ENCODE data around the gene SLC19A1.

Gene SLC19A1

DNA sequence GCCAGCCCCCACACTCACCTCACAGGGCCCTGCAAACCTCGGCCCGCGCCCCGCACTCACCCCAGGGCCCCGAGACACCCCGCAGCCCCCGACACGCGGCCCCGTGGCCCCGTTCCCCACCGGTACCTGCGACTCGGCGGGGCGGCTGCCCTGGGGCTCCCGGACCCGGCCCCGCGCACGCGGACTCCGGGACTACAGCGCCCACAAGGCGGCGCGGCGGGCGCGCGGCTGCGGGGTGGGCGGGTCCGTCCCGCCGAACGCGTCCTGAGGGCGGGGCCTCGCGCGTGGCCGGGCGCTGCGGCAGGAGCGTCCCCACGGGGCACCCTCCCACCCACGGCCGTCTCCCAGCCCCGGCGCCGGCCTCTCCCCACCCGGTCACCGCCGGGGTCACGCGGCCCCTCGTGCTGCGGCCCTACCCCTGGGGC, at the start of gene SLC19A1:
Gene SLC19A1, minus strand, starts transcription at position 199 of the 425 bp plus-strand sequence. CDS start 4,481 bp downstream, outside the sequence.
- DNase-seq (ENCODE audit: low read depth in 3 of 3, low spot score in 1 of 3), result peak in 2 of 3 donors; percentile 51 to 64

DNA sequence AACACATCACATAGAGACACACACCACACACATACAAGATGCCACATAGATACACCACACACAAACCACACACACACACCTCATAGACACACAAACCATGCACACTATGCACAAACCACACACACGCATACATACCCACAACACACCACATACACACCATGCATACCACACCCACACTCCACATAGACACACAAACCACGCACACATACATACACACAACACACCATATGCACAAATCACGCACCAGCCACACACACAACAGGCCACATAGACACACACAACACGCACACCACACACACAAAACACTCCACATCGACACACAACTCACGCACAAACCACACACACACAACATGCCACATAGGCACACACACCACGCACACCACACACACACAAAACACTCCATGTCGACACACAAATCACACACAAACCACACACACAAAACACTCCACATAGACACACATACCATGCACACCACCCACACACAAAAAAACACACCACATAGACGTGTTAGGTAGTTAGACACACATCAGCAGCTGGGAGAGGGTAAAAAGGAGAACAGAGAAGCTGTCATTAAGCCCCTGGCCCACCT, 49.5 kb upstream of the SLC19A1 start:
- DNase-seq (ENCODE audit: low read depth in 3 of 3, low spot score in 1 of 3), result no peak

DNA sequence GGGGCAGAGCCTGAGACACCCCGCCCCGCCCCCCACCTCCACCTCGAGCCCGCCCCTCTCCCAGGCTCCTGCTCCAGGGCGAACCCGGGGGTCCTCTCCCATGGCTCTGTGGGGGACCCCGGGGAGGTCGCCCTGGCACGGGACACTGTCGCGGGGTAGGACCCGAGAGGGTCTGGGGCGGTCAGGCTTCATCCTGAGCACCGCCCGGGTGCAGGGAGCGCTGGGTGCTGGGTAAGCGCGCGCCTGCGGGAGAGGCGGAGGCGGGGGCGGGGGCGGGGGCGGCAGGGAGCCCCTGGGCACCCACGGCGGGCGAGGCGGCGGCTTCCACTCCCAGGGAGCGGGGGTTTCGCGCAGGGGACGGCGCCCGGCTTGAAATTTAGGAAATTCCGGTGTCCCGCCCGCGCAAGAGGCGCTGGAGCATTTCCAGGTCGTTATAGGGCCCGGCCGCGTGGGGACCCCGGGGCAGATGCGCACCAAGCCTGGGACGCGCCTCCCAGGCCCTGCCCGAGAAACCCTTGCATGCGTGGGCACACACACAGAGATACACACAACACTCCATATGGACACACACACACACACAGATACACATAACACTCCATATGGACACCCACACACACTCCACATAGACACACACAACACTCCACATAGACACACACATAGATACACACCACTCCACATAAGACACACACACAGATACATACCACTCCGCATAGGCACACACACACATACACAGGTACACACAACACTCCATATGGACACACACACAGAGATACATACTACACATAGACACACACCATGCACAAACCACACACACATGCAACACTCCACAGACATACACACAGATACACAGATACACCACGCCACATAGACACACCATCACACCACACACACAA, 48.7 kb upstream of the SLC19A1 start:
- DNase-seq (ENCODE audit: low read depth in 3 of 3, low spot score in 1 of 3), result peak in 2 of 3 donors; percentile 25 to 55

GRCh38 chr21:45590246-45590725, 48.0 kb upstream of the SLC19A1 start:
- DNase-seq (ENCODE audit: low read depth in 3 of 3, low spot score in 1 of 3), result peak; percentile 52 to 68 (median 57)

DNA sequence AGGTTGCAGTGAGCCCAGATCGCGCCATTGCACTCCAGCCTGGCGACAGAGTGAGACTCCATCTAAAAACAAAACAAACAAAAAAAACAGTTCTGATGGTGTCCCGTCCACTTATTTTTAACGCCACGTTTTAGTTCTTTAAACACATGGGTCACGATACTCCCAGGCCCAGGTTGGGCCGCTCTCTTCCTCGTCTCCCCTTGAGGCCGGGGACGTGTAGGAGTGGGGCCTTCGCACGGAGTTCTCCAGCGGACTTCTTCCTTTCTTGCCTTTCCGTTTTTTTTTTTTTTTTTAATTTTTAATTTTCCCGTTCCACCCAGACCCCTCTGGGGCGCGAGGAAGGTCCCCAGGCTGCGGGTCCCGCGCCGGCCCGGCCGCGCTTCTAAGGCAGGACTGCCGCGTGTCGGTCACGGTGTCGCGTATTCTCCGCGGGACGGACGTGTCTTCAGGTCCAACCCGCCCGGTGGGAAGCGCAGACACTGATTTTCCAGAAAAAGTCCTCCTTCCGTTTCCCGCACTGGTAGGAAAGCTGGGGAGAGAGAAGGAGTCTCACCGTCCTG, 47.5 kb upstream of the SLC19A1 start:
- DNase-seq (ENCODE audit: low read depth in 3 of 3, low spot score in 1 of 3), result no peak

- no peak for DNase-seq (ENCODE audit: low read depth in 3 of 3, low spot score in 1 of 3)
These were observed 46.7 kb upstream of the SLC19A1 start for GRCh38 chr21:45588871-45589491.

- no peak for DNase-seq (ENCODE audit: low read depth in 3 of 3, low spot score in 1 of 3)
These were observed 46.0 kb upstream of the SLC19A1 start for GRCh38 chr21:45588086-45588825.

- DNase-seq (ENCODE audit: low read depth in 3 of 3, low spot score in 1 of 3), result no peak
These were observed 44.1 kb upstream of the SLC19A1 start for GRCh38 chr21:45586289-45586858.

GRCh38 chr21:45584786-45585185, 42.5 kb upstream of the SLC19A1 start:
- DNase-seq (ENCODE audit: low read depth in 3 of 3, low spot score in 1 of 3), result no peak

- DNase-seq (ENCODE audit: low read depth in 3 of 3, low spot score in 1 of 3), result no peak
These were observed 41.7 kb upstream of the SLC19A1 start for GRCh38 chr21:45583831-45584509.

DNA sequence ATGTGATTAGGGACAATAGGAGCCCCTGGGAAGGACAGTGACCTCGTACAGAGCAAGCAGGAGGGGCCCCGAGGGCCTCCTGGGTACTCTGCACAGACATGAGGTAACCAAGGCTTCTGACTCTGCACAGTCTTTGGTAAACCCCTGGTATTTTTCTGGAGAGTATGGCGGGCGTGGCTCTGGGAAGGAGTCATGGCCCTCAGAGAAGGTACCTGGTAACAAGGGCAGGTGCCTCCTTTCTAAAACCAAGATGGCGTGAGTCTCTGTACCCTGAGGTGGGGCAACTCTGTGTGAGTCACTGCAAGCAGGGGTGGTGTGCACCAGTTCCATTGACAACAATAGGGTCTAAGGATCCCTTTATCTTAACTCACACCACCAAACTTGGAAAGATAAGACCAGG, 39.9 kb upstream of the SLC19A1 start:
- DNase-seq (ENCODE audit: low read depth in 3 of 3, low spot score in 1 of 3), result no peak

GRCh38 chr21:45581322-45581712, 39.1 kb upstream of the SLC19A1 start:
- DNase-seq (ENCODE audit: low read depth in 3 of 3, low spot score in 1 of 3), result no peak

DNA sequence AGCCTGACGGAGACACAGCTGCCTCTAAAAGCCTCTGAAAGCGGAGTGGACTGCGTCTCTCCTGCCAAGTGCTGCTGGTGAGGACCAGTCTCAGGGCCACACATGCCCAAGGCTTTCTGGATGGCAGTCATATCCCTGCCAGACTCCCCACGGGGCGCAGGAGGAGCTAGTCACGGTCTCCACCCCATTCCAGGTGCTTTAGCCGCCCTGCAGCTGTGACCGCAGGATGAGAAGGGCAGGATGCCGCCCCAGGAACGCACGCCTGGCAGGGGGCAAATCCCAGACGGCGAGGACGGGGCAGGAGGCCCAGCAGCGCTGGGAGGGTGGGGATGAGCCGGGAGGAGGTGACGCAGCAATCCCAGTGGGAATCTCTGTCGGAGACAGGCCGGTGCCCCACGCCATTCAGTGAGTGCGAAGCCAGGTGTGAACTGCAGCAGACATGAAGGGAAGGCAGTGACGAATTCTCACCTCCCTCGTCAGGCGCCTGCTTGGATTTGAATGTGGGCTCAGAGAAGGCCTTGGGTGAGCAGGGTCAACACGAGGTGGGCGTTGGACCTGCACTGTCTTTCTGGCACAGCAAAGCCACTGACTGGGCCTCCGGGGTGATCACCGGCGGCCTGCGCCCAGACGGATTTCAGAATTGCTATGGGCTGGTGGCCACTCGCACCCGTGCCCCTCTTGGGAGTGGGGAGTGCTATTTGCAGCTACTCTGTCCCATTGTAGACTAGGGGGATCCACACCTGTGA, 38.5 kb upstream of the SLC19A1 start:
- DNase-seq (ENCODE audit: low read depth in 3 of 3, low spot score in 1 of 3), result no peak

DNA sequence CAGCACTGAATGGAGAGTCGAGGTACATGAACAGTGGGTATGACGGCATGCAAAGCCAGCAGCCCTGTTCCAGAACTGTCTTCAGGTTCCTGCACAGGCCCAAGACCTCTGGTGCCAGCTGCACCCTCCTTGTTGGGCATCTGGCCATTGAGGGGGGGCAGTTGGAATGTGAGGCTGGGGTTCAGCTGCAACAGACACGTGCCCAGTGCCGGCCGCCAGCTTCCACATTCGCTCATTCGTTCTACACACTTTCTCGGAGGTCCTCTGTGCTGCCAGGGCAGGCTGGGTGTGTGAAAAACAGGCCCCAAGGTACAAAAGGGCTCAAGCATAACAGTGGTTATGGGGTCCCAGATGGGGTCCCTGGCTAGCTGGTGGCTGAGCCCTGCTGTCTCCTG, 37.9 kb upstream of the SLC19A1 start:
- no peak for DNase-seq (ENCODE audit: low read depth in 3 of 3, low spot score in 1 of 3)

DNA sequence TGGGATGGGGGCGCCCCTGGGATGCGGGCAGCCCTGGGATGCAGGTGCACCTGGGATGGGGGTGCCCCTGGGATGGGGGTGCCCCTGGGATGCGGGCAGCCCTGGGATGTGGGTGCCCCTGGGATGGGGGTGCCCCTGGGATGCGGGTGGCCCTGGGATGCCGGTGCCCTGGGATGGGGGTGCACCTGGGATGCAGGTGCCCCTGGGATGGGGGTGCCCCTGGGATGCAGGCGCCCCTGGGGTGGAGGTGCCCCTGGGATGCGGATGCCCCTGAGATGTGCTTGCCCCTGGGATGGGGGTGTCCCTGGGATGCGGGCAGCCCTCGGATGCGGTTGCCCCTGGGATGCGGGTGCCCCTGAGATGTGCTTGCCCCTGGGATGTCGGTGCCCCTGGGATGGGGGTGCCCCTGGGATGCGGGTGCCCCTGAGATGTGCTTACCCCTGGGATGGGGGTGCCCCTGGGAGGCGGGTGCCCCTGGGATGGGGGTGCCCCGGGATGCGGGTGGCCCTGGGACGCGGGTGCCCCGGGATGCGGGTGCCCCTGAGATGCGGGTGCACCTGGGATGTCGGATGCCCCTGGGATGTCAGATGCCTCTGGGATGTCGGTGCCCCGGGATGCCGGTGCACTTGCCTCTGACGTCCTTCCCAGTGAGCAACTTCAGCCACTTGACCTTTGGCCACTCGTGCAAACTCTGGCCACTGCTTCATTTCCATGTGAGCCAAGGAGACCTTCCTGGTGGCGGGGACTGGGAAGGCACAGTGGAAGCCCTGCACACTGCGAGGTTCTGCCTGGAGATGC, 37.3 kb upstream of the SLC19A1 start:
- DNase-seq (ENCODE audit: low read depth in 3 of 3, low spot score in 1 of 3), result no peak

DNA sequence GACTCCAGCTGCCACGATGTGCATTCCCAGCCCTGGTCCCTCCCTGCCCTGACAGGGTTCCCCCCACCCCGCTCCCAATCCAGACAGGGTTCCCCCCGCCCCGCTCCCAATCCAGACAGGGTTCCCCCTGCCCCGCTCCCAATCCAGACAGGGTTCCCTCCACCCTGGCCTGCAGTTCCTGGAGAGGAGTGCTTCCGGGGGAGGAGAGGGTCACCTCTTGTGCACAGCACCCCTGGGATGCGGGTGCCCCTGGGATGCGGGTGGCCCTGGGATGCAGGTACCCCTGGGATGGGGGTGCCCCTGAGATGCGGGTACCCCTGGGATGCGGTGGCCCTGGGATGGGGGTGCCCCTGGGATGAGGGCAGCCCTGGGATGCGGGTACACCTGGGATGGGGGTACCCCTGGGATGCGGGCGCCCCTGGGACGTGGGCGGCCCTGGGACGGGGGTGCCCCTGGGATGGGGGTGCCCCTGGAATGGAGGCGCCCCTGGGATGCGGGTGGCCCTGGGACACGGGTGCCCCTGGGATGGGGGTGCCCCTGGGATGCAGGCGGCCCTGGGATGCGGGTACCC, 36.7 kb upstream of the SLC19A1 start:
- DNase-seq (ENCODE audit: low read depth in 3 of 3, low spot score in 1 of 3), result no peak

DNA sequence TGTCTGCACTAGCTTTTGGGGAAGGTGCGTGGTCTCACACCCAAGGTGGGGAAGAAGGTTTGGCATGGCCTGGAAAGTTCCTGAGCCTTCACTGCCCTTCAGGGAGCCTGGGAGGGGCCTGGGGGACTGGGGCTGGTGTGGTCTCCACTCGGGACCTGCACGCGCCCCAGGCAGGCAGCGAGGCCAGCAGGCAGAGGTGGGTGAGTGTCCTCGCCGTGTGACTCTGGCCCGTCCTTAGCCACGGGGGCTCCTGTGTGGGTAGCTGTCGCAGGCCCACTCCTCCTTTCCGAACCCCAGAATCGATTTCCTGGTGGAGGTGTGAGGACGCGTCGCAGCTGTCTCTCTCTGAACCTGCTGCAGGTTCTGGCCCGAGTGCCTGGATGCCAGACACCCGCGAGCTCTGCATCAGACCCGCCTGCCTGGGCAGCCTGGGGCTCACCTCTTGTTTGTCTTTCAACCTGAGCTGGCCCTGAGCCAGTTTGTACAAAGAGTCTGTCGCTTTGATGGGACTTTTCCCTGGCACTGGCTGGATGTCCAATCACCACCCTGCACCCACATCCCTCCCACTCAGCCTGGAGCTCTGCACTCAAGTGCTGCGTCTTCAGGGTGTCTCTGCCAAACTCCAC, 36.0 kb upstream of the SLC19A1 start:
- no peak for DNase-seq (ENCODE audit: low read depth in 3 of 3, low spot score in 1 of 3)

DNA sequence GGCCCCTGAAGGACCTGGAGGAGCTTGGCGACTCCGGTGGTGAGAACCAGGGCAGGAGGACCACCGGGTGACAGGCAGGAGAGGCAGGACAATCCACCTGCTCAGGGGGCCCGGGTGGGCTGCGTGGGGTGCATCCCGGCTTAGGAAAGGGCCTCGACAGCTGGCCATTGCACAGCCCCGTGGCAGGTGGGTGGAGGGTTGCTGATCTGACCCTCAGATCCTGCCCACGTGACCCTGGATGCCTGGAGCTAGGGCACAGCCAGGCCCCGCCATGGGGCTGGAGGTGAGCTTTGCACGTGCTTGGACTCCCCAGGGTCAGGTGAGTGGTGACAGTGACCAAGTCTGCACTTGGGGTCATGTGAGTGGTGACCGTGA, 35.5 kb upstream of the SLC19A1 start:
- DNase-seq (ENCODE audit: low read depth in 3 of 3, low spot score in 1 of 3), result no peak
